NCI-H2196 (cell line): ENCODE measurements around the gene HUWE1.
"Not testable (repeated sequence)": the region's sequence is repeated elsewhere in the genome, so short reads cannot be mapped to it uniquely, and the experiment has no call there.

Experiments used
- DNase-seq: peaks from one replicate; lab custom pipeline; 2025; ENCODE audit not compliant: unreplicated experiment; lab: John Stamatoyannopoulos, UW

HUWE1 gene

DNA sequence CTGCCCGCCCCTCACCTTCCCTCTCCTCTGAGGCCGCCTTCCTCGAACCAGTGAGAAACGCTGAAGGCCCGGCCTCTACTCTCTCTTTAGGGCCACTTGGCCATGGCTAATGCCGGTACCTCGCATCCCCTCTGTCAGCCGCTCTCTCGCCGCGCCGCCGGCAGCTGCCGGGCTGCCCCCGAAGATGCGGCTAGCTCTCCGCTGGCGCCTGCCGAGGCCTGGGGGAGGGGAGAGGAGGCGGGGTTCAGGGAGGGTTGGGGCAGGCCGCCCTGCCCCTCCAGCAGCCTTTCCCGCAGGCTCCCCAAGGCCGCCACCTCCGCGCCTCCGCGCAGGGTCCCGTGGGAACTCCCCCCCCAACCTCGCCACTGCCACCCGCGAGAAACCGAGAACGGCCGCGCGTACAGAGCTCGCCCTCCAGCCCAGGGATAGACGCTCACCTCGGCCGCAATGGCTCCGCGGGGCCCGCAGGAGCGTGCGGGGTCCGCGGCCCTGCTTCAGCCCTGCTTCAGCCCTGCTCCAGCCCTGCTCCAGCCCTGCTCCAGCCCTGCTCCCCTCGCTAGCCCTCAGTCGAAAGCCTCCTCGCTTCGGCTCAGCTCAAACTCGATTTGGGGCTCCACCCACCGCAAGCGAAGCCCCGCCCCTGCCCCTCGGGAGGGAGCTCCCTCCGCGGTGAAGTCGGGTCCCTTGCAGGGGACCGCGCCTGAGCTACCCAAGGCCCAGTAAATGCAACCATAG, at the start of gene HUWE1:
Gene HUWE1 (minus strand): TSS at position 569 of the 735 bp plus-strand sequence. CDS start 32,612 bp downstream, outside the sequence.
- peak; percentile 69 for DNase-seq

- no peak for DNase-seq
Observed at GRCh38 chrX:53732797-53733196, 46.3 kb upstream of the HUWE1 start.

DNA sequence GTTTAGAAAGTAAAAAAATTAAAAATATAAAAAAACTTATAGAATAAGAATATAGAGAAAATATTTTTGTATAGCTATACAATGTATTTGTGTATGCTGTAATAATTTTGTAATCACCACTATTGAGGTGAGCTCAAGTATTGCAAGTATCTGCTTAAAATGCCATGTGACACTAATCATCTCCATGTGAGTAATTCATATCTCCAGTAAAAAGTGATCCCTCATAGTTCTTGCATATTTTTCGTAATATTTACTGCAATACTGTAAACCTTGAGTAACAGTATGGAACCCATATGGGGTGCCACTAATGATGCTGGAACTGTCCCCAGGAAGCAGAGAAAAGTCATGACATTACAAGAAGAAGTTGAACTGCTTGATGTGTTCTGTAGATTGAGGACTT, 43.2 kb upstream of the HUWE1 start:
- DNase-seq: no peak

DNA sequence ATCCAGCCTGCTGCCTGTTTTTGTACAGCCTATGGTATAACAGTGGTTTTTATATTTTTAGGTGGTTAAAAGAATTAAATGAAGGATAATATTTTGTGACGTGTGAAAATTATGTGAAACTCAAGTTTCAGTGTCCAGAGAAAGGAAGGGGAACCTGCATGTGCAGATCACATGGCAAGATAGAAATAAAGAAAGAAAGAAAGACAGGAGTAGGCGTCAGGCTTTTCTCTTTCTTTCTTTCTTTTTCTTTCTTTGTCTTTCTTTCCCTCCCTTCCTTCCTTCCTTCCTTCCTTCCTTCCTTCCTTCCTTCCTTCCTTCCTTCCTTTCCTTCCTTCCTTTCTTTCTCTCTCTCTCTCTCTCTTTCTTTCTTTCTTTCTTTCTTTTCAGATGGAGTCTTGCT, 42.0 kb upstream of the HUWE1 start:
- no peak for DNase-seq

DNA sequence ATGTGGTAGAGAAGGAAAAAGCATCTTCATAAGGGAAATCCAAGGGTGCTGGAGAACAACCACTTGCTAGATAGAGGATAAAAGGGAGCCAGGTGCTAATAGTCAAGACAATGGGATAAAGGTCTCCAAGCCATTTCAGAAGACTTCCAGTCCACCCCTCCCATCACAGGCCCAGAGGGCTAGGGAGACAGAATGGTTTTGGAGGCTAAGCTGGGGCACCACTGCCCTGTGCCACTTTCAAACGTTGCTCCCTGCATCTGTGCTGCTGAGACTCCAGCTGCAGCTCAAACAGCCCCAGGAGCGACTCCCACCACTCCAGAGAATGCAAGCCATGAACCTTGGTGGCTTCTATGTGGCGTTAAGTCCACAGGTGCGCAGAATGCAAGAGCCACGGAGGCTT, 38.4 kb upstream of the HUWE1 start:
- DNase-seq: no peak

- DNase-seq: no peak
Observed at GRCh38 chrX:53723381-53723780, 36.9 kb upstream of the HUWE1 start.

GRCh38 chrX:53721610-53722009, 35.1 kb upstream of the HUWE1 start:
- DNase-seq: not testable (repeated sequence)

DNA sequence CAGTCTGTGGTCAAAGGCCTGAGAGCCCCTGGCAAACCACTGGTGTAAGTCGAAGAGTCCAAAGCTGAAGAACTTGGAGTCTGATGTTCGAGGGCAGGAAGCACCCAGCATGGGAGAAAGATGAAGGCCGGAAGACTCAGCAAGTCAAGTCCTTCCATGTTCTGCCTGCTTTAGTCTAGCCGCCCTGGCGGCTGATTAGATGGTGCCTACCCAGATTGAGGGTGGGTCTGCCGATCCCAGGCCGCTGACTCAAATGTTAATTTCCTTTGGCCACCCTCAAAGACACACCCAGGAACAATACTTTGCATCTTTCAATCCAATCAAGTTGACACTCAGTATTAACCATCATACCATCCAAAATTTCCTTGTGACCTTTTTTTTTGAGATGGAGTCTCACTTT, 33.1 kb upstream of the HUWE1 start:
- DNase-seq: not testable (repeated sequence)

DNA sequence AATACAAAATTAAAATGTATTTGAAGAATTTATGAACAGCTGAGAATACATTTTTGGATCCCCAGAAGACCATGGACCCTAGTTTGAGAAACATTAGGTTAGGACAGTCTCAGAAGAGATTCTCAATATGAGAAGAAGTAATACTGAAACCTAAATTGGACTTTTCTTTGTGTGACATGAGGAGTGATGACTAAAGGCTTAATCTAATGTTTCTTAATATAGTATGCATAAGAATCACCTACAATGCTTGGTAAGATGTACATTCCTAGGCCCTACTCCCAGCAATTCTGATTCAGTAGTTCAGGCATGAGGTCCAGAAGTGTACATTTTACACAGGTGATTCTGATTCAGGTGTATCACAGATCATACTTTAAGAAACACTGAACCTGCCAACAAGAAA, 31.6 kb upstream of the HUWE1 start:
- no peak for DNase-seq

GRCh38 chrX:53717205-53717604, 30.7 kb upstream of the HUWE1 start:
- no peak for DNase-seq

DNA sequence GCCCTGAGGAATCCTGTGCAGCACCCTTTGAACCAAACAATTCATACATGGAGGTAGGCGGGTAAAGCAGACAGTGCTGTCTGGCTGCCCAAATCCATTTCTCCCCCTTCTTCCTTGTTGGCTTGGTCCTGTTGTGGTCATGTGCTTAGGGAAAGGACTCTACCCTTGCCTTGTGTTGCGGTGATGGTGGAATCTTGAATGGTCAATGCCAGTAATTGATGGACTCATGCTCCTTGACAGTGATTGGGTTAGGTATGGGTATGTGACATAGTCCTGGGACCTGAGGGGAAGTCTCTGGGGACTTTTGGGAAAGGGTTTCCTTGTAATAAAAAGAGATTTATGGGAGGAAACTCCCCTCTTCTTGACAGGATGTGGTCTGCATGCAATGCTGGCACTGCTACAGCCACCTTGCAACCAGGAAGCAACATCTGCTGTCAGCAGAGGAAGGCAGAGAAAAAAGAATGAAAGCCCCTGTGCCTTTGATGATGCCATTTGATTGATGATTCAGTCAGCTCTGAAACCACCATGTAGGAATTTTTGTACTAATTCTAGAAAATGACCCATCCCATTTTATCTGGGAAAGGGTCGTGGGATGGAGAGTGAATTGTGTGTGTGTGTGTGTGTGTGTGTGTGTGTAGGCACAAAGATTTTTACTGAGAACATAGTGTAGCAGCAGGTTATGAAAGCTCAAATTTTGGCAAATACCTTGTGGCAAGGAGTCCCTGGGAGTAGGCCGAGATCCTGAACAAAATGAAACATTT, 30.0 kb upstream of the HUWE1 start:
- DNase-seq: no peak

DNA sequence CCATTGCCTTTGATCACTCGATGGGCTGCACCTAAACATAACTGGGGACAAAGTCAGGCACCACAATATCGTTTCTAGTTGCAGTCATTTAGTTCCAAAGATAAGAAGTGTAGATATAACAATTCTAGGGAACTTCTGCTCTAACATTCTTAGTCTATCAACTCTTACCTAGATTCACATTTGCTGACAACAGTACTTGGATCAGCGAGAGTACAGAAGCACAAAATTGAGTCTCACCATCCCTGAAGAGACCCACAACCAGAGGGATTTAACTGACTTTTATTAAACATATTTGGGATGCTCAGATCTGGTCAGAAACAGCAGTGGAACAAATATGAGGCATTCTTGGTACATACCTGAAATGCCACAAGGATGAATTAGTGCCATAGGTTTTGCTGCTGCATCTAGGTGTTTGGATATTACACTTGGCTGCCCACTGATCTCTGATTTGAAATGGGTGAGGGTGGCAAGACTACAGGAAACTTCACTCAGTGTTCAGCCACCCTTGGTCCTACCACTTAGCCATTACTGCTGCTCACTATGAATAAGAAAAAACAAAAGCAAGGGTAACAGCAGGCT, 28.9 kb upstream of the HUWE1 start:
- no peak for DNase-seq

GRCh38 chrX:53714580-53715345, 28.2 kb upstream of the HUWE1 start:
- no peak for DNase-seq

GRCh38 chrX:53713987-53714579, 27.6 kb upstream of the HUWE1 start:
- DNase-seq: no peak

GRCh38 chrX:53711436-53711835, 24.9 kb upstream of the HUWE1 start:
- DNase-seq: no peak

GRCh38 chrX:53704854-53705253, 18.3 kb upstream of the HUWE1 start:
- no peak for DNase-seq

GRCh38 chrX:53704294-53704693, 17.8 kb upstream of the HUWE1 start:
- DNase-seq: no peak

GRCh38 chrX:53695946-53696549, 9.5 kb upstream of the HUWE1 start:
- DNase-seq: peak; percentile 19

GRCh38 chrX:53694642-53695041, 8.1 kb upstream of the HUWE1 start:
- no peak for DNase-seq

DNA sequence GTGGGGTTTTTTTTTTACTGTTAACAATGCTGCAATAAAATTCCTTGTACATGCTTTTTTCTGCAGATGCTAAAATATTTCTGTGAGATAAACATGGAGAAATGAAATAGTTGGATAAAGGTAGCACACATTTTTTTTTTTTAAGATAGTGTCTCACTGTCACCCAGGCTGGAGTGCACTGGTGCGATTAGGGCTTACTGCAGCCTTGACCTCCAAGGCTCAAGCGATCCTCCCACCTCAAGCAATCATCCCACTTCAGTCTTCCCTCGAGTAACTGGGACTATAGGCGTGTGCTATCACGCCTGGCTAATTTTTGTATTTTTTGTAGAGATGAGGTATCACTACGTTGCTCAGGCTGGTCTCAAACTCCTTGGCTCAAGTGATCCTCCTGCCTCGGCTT, 1.8 kb upstream of the HUWE1 start:
- DNase-seq: no peak

GRCh38 chrX:53685711-53686110, 808 bp downstream of the HUWE1 start:
- no peak for DNase-seq
